HepG2 (cell line): ENCODE measurements around the gene FGF21. TPM values are rescaled to one million over a fixed set of nuclear protein-coding genes. Genes with fewer than 3 reads are reported as not detected.

Experiments used
- ATAC-seq: fragments of 200-7000 bp; cut with Tn5 transposase; 3 replicates; pipeline ENCODE4 v1.9.1; 2020; ENCODE audit warnings: mild to moderate bottlenecking, moderate library complexity
- BruUV-seq: library from RNA; stranded (reverse); fragments of 400-500 nt; replicated peaks from 2 replicates; lab custom pipeline; 2021; lab: Mats Ljungman, UMichigan
- CTCF ChIA-PET: fragments of 300-600 bp; formaldehyde crosslinking; extraction: SDS; loops from one replicate; lab custom pipeline; 2021; ENCODE audit warnings: low total read pairs, inconsistent platforms, low intra/inter-chr PET ratio; lab: Yijun Ruan, JAX
- POLR2A ChIA-PET: fragments of 350-600 bp; sonication (Branson Sonifier 250); formaldehyde crosslinking; loops from one replicate; lab custom pipeline; 2020; ENCODE audit warnings: antibody characterized with exemption, inconsistent platforms; lab: Yijun Ruan, JAX
- DNase-seq: peaks from one replicate; pipeline ENCODE4 v3.0.0-alpha.2; 2015; ENCODE audit warnings: low spot score
- FAIRE-seq: peaks from 3 replicates; lab custom pipeline; 2011; peaks lifted over from hg19 to GRCh38; lab: Jason Lieb, UNC
- H2AFZ ChIP-seq: one replicate; pipeline ENCODE4 v1.6.1; 2011; ENCODE audit warnings: low read length, inconsistent platforms
- H3K27ac ChIP-seq: fragments of 300-600 bp; 3 replicates; pipeline ENCODE4 v1.8.0; 2011; ENCODE audit warnings: mixed run types, mild to moderate bottlenecking, mixed read lengths, low read length, inconsistent platforms; ENCODE audit not compliant: insufficient read depth; ENCODE audit errors: extremely low read length
- H3K27me3 ChIP-seq, 2 experiments: fragments of 200-600 bp in 1 of 2; 2 replicates in 1 of 2; 3 replicates in 1 of 2; pipeline versions ENCODE4 v1.6.0 to v1.8.0; 2011; ENCODE audit warnings: low read length in 2 of 2, mild to moderate bottlenecking in 2 of 2, moderate library complexity in 2 of 2, inconsistent platforms in 1 of 2; ENCODE audit not compliant: insufficient read depth in 2 of 2, control insufficient read depth in 1 of 2
- H3K36me3 ChIP-seq, 2 experiments: fragments of 200-600 bp in 1 of 2; replicated peaks in 1 of 2; 2 replicates in 1 of 2; 3 replicates in 1 of 2; pipeline versions ENCODE4 v1.5.1 to v1.8.0; 2011; ENCODE audit warnings: low read length in 2 of 2, inconsistent platforms in 1 of 2; ENCODE audit not compliant: insufficient read depth in 2 of 2, control insufficient read depth in 1 of 2
- H3K4me1 ChIP-seq: 2 replicates; pipeline ENCODE4 v1.5.1; 2012; ENCODE audit warnings: low read length, inconsistent platforms; ENCODE audit not compliant: insufficient read depth
- H3K4me2 ChIP-seq: 2 replicates; pipeline ENCODE4 v1.6.0; 2011; ENCODE audit warnings: low read depth, low read length, inconsistent platforms
- H3K4me3 ChIP-seq, 3 experiments: fragments of 200-600 bp in 1 of 3; sonication (generic), shearing (Covaris generic) in 1 of 3; replicated peaks in 1 of 3; 2 replicates each; pipeline ENCODE4 v1.5.1; 2011 to 2016; ENCODE audit warnings: low read length in 3 of 3, inconsistent platforms in 2 of 3, low read depth in 2 of 3, mild to moderate bottlenecking in 2 of 3, control low read depth in 1 of 3, mixed read lengths in 1 of 3; ENCODE audit not compliant: insufficient read depth in 1 of 3
- H3K79me2 ChIP-seq: one replicate; pipeline ENCODE4 v1.6.1; 2011; ENCODE audit warnings: low read length, inconsistent platforms; ENCODE audit not compliant: insufficient read depth
- H3K9ac ChIP-seq: 2 replicates; pipeline ENCODE4 v1.6.0; 2011; ENCODE audit warnings: mild to moderate bottlenecking, low read depth, low read length, inconsistent platforms; ENCODE audit not compliant: insufficient read depth
- H3K9me3 ChIP-seq: 2 replicates; pipeline ENCODE4 v1.5.1; 2012; ENCODE audit warnings: mild to moderate bottlenecking, low read length
- H4K20me1 ChIP-seq: 2 replicates; pipeline ENCODE4 v1.6.0; 2011; ENCODE audit warnings: inconsistent platforms, mild to moderate bottlenecking, low read length, moderate library complexity; ENCODE audit not compliant: insufficient read depth
- ATF2 ChIP-seq: sonication (generic); formaldehyde crosslinking; IDR thresholded peaks from 2 replicates; pipeline ENCODE4 v1.4.0; 2020; ENCODE audit warnings: missing genetic modification reagents
- ELF4 ChIP-seq: sonication (generic); formaldehyde crosslinking; IDR thresholded peaks from 2 replicates; pipeline ENCODE4 v1.5.0; 2020; ENCODE audit warnings: missing genetic modification reagents, mild to moderate bottlenecking, moderate library complexity, borderline replicate concordance
- SNRNP70 ChIP-seq: fragments of 200-400 bp; formaldehyde crosslinking; IDR thresholded peaks from 2 replicates; pipeline ENCODE4 v1.6.1; 2017; ENCODE audit warnings: mild to moderate bottlenecking, low read depth, low read length, moderate library complexity
- ZBTB10 ChIP-seq: sonication (generic); formaldehyde crosslinking; IDR thresholded peaks from 2 replicates; pipeline ENCODE4 v1.4.0; 2020; ENCODE audit warnings: missing genetic modification reagents, borderline replicate concordance
- ZMYM2 ChIP-seq: sonication (generic); formaldehyde crosslinking; IDR thresholded peaks from 2 replicates; pipeline ENCODE4 v1.8.0; 2022; ENCODE audit warnings: mild to moderate bottlenecking, missing genetic modification reagents
- ZNF354B ChIP-seq: sonication (generic); formaldehyde crosslinking; IDR thresholded peaks from 2 replicates; pipeline ENCODE4 v1.8.0; 2022; ENCODE audit warnings: mild to moderate bottlenecking, missing genetic modification reagents
- ZNF550 ChIP-seq: sonication (generic); formaldehyde crosslinking; IDR thresholded peaks from 2 replicates; pipeline ENCODE4 v1.4.0; 2020; ENCODE audit warnings: mild to moderate bottlenecking, missing genetic modification reagents, borderline replicate concordance
- ZNF607 ChIP-seq: sonication (generic); formaldehyde crosslinking; IDR thresholded peaks from 2 replicates; pipeline ENCODE4 v1.5.1; 2020; ENCODE audit warnings: missing genetic modification reagents, mild to moderate bottlenecking, borderline replicate concordance
- ZNF614 ChIP-seq: IDR thresholded peaks from 2 replicates; pipeline ENCODE4 v1.6.1; 2018; ENCODE audit warnings: missing biosample characterization, missing genetic modification reagents, inconsistent platforms, borderline replicate concordance
- ZNF646 ChIP-seq: sonication (generic); formaldehyde crosslinking; IDR thresholded peaks from 2 replicates; pipeline ENCODE4 v1.9.0; 2021; ENCODE audit warnings: mild to moderate bottlenecking, missing genetic modification reagents
- ZSCAN22 ChIP-seq: sonication (generic); formaldehyde crosslinking; IDR thresholded peaks from 2 replicates; pipeline ENCODE4 v1.4.0; 2020; ENCODE audit warnings: mild to moderate bottlenecking, missing genetic modification reagents
- WGBS: methylation state at CpG from one replicate; pipeline ENCODE4 v1.1.6; 2017; ENCODE audit warnings: low lambda C conversion rate; 5-methylcytosine and 5-hydroxymethylcytosine counted together
- in situ Hi-C: cut with HindIII; loops from 2 replicates; pipeline ENCODE4 v1.10.0; 2017; ENCODE audit warnings: low pct_unique_long_range_greater_than_20kb; ENCODE audit not compliant: extremely low pct_ligation_motif_present
- intact Hi-C: fragments of 100-400 bp; cut with micrococcal nuclease; formaldehyde crosslinking; loops from one replicate; pipeline ENCODE4 v1.10.0; 2022; ENCODE audit not compliant: unreplicated experiment
- polyA plus RNA-seq, 8 experiments: library from polyadenylated mRNA; depleted of rRNA in 3 of 8; stranded (reverse) in 7 of 8; unstranded in 1 of 8; fragments of >200 nt; fragmentation: Illumina TruSeq in 4 of 8; extraction: Trizol in 4 of 8; gene quantifications; 2 replicates each; pipeline versions ENCODE4 v1.2.1 to v1.2.3, GENCODE V29; 2011 to 2016; ENCODE audit warnings: low read depth in 4 of 8, missing spikeins in 1 of 8, mixed read lengths in 1 of 8; ENCODE audit not compliant: insufficient read depth in 1 of 8
- total RNA-seq, 5 experiments: library from RNA; depleted of rRNA; stranded (reverse); fragments of >200 nt; fragmentation: Illumina TruSeq; extraction: Trizol; gene quantifications; 2 replicates each; pipeline ENCODE4 v1.2.3, GENCODE V29; 2016; ENCODE audit warnings: low read depth in 1 of 5

The FGF21 gene
- total and polyA plus RNA-seq, 2 of the 13 experiments (the other 11 are each of a cell fraction or from before 2014, with no cell fraction given) = 0.17 TPM; not detected in 1

GRCh38 chr19:48713864-48714755 is 41.2 kb upstream of the FGF21 start:
- BruUV-seq = no TSS peak
- H4K20me1 ChIP-seq = no peaks in the 10 kb centered on the region
- peak overlapping the region; percentile 87 for H3K9ac ChIP-seq
- WGBS = 2% methylated on average over 29 of the region's 67 CpGs
- H3K27ac ChIP-seq = peak overlapping the region; percentile 91
- no peak overlapping the region for H2AFZ ChIP-seq
- in situ Hi-C loops = no loop called here
- intact Hi-C loops = loop anchor here (1.0 to 5.0 kb wide), 2 partner anchors 24 to 37 kb away; no protein-coding TSS in a partner anchor
- peak; percentile 94 for FAIRE-seq
- ChIA-PET POLR2A (interaction anchor here (0.6 to 6.3 kb wide), 11 partner anchors 9 to 158 kb away, joined by 3 to 40 read pairs (median 4); partner anchors contain the start of genes CA11, FUT2, IZUMO1 and PPP1R15A), CTCF (interaction anchor here (3.1 kb wide), 1 partner anchor 25 kb away, joined by 11 read pairs; no protein-coding TSS in a partner anchor)
- H3K4me3 ChIP-seq = peak overlapping the region; percentile 81 to 94 (median 89)
- H3K27me3 ChIP-seq = no peaks in the 10 kb centered on the region; a peak in 1 of 5 replicates
- peak; percentile 99 for DNase-seq
- peaks cover 5% of the 10 kb centered on the region for H3K79me2 ChIP-seq
- H3K4me1 ChIP-seq = peaks cover 48% of the 10 kb centered on the region
- ATAC-seq = peak; percentile 85
- H3K36me3 ChIP-seq = no peaks in the 10 kb centered on the region
- peak overlapping the region; percentile 99 for H3K4me2 ChIP-seq
- peaks cover 4% of the 10 kb centered on the region; the same call in 1 of the 2 replicates for H3K9me3 ChIP-seq
- TF ChIP-seq ZMYM2 (no peak), ZNF607 (peak; percentile 73; the same call in 1 of the 2 replicates), ZSCAN22 (CRISPR knock-in tag) (no peak), ZNF550 (CRISPR knock-in tag) (no peak), ATF2 (no peak), ZNF646 (no peak), ZNF614 (CRISPR knock-in tag) (0 out of 2 replicates have a peak, but pooled peaks have one; percentile 41), ZNF354B (no peak), SNRNP70 (no peak), ELF4 (CRISPR knock-in tag) (no peak), ZBTB10 (no peak)
